SH-SY5Y (cell line): ENCODE data around the gene MAGI2.

Experiments used
- GATA2 ChIP-seq: IDR thresholded peaks from 2 replicates; pipeline ENCODE4 v1.6.1; 2011; ENCODE audit warnings: mild to moderate bottlenecking, low read depth, low read length
- GATA3 ChIP-seq: IDR thresholded peaks from 2 replicates; pipeline ENCODE4 v1.6.1; 2011; ENCODE audit warnings: low read depth, mild to moderate bottlenecking, low read length, moderate library complexity

DNA sequence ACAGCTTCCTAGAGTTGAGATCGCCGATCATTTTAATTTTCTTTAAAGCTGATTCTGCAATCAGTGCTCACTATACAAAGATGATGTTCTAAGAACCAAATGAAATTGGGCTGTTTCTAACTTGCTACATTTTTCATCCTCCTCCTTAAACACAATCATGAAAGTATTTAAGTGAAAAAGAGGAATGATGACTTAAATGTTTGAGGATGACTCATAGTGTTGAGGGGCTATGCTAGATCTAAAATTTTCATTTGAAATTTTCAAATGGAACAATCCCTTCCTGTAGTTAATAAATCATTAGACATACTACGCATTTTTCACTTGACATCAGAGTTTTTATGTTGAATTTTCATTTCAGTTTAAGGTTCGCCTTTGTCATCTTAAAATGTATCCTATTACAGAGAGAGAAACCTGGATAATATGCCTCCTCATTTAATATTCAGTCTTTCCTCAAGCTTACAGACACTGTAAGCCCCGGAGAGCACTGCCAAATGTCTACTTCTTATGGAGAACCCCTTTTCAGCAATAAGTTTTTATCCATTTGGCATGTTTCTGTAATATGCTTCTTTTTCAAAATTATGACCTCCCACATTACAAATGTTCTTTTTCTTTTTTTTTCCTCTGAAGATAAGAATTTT is 499.6 kb downstream of the MAGI2 start:
- TF ChIP-seq GATA3 (no peak), GATA2 (no peak)
